ENCODE measurements around the gene LIN54.

GRCh38 chr4:82947498-82947897, 63.1 kb downstream of the LIN54 start:
- TF ChIP-seq, protein P1, sequence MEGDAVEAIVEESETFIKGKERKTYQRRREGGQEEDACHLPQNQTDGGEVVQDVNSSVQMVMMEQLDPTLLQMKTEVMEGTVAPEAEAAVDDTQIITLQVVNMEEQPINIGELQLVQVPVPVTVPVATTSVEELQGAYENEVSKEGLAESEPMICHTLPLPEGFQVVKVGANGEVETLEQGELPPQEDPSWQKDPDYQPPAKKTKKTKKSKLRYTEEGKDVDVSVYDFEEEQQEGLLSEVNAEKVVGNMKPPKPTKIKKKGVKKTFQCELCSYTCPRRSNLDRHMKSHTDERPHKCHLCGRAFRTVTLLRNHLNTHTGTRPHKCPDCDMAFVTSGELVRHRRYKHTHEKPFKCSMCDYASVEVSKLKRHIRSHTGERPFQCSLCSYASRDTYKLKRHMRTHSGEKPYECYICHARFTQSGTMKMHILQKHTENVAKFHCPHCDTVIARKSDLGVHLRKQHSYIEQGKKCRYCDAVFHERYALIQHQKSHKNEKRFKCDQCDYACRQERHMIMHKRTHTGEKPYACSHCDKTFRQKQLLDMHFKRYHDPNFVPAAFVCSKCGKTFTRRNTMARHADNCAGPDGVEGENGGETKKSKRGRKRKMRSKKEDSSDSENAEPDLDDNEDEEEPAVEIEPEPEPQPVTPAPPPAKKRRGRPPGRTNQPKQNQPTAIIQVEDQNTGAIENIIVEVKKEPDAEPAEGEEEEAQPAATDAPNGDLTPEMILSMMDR (IDR thresholded peaks at IDR 0.05) = no peak
- no peak for TF ChIP-seq ZFX (IDR thresholded peaks at IDR 0.05; ENCODE audit: borderline replicate concordance)

Measured in 22Rv1 (cell line).